SU-DHL-6 (cell line): ENCODE measurements around the gene CCDC102A.

ENCODE experiments used
- H2AFZ ChIP-seq: fragments of 200-600 bp; sonication (generic); 2 replicates; pipeline ENCODE4 v1.6.1; 2014; ENCODE audit warnings: low read depth, mild to moderate bottlenecking, moderate library complexity, mixed read lengths, antibody characterized with exemption, low read length; ENCODE audit not compliant: severe bottlenecking
- H3F3A ChIP-seq: fragments of 200-600 bp; shearing (Covaris generic); 2 replicates; pipeline ENCODE4 v1.6.0; 2016; ENCODE audit warnings: antibody characterized with exemption, mild to moderate bottlenecking; ENCODE audit not compliant: insufficient read depth
- H3K27ac ChIP-seq: fragments of 200-600 bp; sonication (generic); 2 replicates; pipeline ENCODE4 v1.5.1; 2016; ENCODE audit warnings: low read depth, mild to moderate bottlenecking, low read length, moderate library complexity, mixed read lengths
- H3K27me3 ChIP-seq: fragments of 200-600 bp; sonication (generic), shearing (Covaris generic); 2 replicates; pipeline ENCODE4 v1.6.0; 2014; ENCODE audit warnings: mild to moderate bottlenecking, low read length
- H3K36me3 ChIP-seq: fragments of 200-600 bp; sonication (generic); 2 replicates; pipeline ENCODE4 v1.6.1; 2014; ENCODE audit warnings: mild to moderate bottlenecking, low read length, mixed read lengths
- H3K4me2 ChIP-seq: fragments of 300-600, 200-600 bp; shearing (Covaris generic), sonication (generic); 2 replicates; pipeline ENCODE4 v1.6.0; 2014; ENCODE audit warnings: low read length, low read depth, mild to moderate bottlenecking; ENCODE audit not compliant: poor library complexity, severe bottlenecking
- H3K4me3 ChIP-seq: fragments of 200-600 bp; sonication (generic); 2 replicates; pipeline ENCODE4 v1.5.1; 2014; ENCODE audit warnings: antibody characterized with exemption, low read length, mild to moderate bottlenecking, mixed read lengths; ENCODE audit not compliant: insufficient read depth, poor library complexity, severe bottlenecking
- H3K79me2 ChIP-seq: fragments of 200-600 bp; sonication (generic); 2 replicates; pipeline ENCODE4 v1.6.1; 2014; ENCODE audit warnings: mild to moderate bottlenecking, low read length, moderate library complexity; ENCODE audit not compliant: insufficient read depth
- H3K9ac ChIP-seq: fragments of 200-600 bp; sonication (generic); 2 replicates; pipeline ENCODE4 v1.7.0; 2014; ENCODE audit warnings: mild to moderate bottlenecking, low read length
- H3K9me2 ChIP-seq: fragments of 200-600 bp; sonication (generic); replicated peaks from 2 replicates; pipeline ENCODE4 v1.6.1; 2014; ENCODE audit warnings: low read length; ENCODE audit not compliant: insufficient read depth
- H3K9me3 ChIP-seq: fragments of 200-600 bp; sonication (generic); 2 replicates; pipeline ENCODE4 v1.6.1; 2014; ENCODE audit warnings: low read length, mixed read lengths; ENCODE audit not compliant: insufficient read depth
- H4K20me1 ChIP-seq: fragments of 200-600 bp; sonication (generic); 2 replicates; pipeline ENCODE4 v1.6.1; 2014; ENCODE audit warnings: low read depth, mild to moderate bottlenecking, antibody characterized with exemption, low read length, moderate library complexity, mixed read lengths
- CTCF ChIP-seq: fragments of 200-600 bp; sonication (generic); IDR thresholded peaks from one replicate; pipeline ENCODE4 v1.5.1; 2017; ENCODE audit warnings: antibody characterized with exemption, mild to moderate bottlenecking, low read length, moderate library complexity; ENCODE audit not compliant: insufficient read depth, poor library complexity, severe bottlenecking
- EZH2phosphoT487 ChIP-seq: fragments of 200-600 bp; sonication (generic), shearing (Covaris generic); conservative IDR thresholded peaks from 2 replicates; pipeline ENCODE4 v1.6.1; 2018; ENCODE audit warnings: mild to moderate bottlenecking, antibody characterized with exemption, low read length, moderate library complexity, mixed read lengths

Gene CCDC102A

GRCh38 chr16:57477531-57478202 lies 58.7 kb downstream of the CCDC102A start:
- no peaks in the 10 kb centered on the region for H3K79me2 ChIP-seq
- H3K9me3 ChIP-seq, result no peaks in the 10 kb centered on the region
- H4K20me1 ChIP-seq, result no peaks in the 10 kb centered on the region
- no peak overlapping the region for H3K4me2 ChIP-seq
- no peaks in the 10 kb centered on the region for H3K36me3 ChIP-seq
- H2AFZ ChIP-seq, result no peak overlapping the region
- no peaks in the 10 kb centered on the region for H3K9me2 ChIP-seq
- H3K27me3 ChIP-seq, result no peaks in the 10 kb centered on the region
- H3K9ac ChIP-seq, result no peak overlapping the region
- no peaks in the 10 kb centered on the region for H3F3A ChIP-seq
- no peak overlapping the region for H3K27ac ChIP-seq
- no peak for TF ChIP-seq EZH2phosphoT487
- TF ChIP-seq CTCF, result no peak
- H3K4me3 ChIP-seq, result no peak overlapping the region

- Histone ChIP-seq H3K4me3 (no peak overlapping the region), H3K9me3 (no peaks in the 10 kb centered on the region), H3K4me2 (no peak overlapping the region), H3K9ac (no peak overlapping the region), H3K27ac (no peak overlapping the region), H3K9me2 (no peaks in the 10 kb centered on the region), H3K27me3 (no peaks in the 10 kb centered on the region), H3F3A (no peaks in the 10 kb centered on the region), H3K79me2 (no peaks in the 10 kb centered on the region), H3K36me3 (no peaks in the 10 kb centered on the region), H2AFZ (no peak overlapping the region), H4K20me1 (no peaks in the 10 kb centered on the region)
- TF ChIP-seq CTCF (no peak), EZH2phosphoT487 (no peak)
These were observed 59.6 kb downstream of the CCDC102A start for GRCh38 chr16:57476546-57477410.

GRCh38 chr16:57475711-57476339 lies 60.5 kb downstream of the CCDC102A start:
- TF ChIP-seq CTCF (peak; percentile 96), EZH2phosphoT487 (no peak)
- Histone ChIP-seq H2AFZ (no peak overlapping the region), H3F3A (no peaks in the 10 kb centered on the region), H3K27ac (no peak overlapping the region), H3K9me3 (no peaks in the 10 kb centered on the region), H3K79me2 (no peaks in the 10 kb centered on the region), H4K20me1 (no peaks in the 10 kb centered on the region), H3K4me2 (no peak overlapping the region), H3K36me3 (no peaks in the 10 kb centered on the region), H3K4me3 (no peak overlapping the region), H3K9me2 (no peaks in the 10 kb centered on the region), H3K27me3 (no peaks in the 10 kb centered on the region), H3K9ac (no peak overlapping the region)
